ENCODE measurements around the gene MEGF9.
A peak's percentile ranks its signal among the peaks of the same experiment; 100 is the strongest.

MEGF9 gene

GRCh38 chr9:120745278-120745677 is 31.0 kb upstream of the MEGF9 start:
- Histone ChIP-seq H3K27ac (ENCODE audit: low read length) (no peak overlapping the region), H3K9me3 (ENCODE audit: control insufficient read depth in 2 of 2, low read length in 2 of 2) (no peaks in the 10 kb centered on the region), H3K27me3 (ENCODE audit: control insufficient read depth in 1 of 2, insufficient read depth in 2 of 2, low read length in 2 of 2) (no peaks in the 10 kb centered on the region), H3K9ac (ENCODE audit: low read length in 2 of 2) (no peak overlapping the region), H3K4me3 (ENCODE audit: low read length in 2 of 2) (no peak overlapping the region), H3K36me3 (ENCODE audit: control insufficient read depth in 2 of 2, insufficient read depth in 2 of 2, low read length in 2 of 2) (no peaks in the 10 kb centered on the region), H3K4me1 (ENCODE audit: control insufficient read depth, insufficient read depth, low read length) (no peaks in the 10 kb centered on the region)

DNA sequence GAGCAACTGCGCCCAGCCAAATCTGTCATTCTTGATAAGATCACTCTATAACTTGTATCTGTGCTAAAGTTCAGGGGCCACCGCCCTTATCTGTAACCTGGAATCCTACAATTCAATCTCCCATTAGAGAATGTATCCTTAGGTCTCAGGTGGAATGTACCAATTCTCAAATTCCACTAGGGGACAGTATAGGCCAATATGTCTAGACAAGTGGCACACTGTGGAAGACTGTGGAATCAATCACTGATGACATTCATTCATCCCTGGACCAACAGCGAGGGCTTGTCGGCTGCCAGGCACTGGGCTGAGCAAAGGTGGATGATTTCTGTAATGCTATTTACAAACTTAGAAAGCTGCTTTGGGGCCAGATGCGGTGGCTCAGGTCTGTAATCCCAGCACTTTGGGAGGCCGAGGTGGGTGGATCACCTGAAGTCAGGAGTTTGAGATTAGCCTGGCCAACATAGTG is 28.7 kb upstream of the MEGF9 start:
- no peaks in the 10 kb centered on the region for H3K27me3 ChIP-seq (ENCODE audit: control insufficient read depth in 1 of 2, insufficient read depth in 2 of 2, low read length in 2 of 2)
- no peak overlapping the region for H3K9ac ChIP-seq (ENCODE audit: low read length in 2 of 2)
- H3K4me3 ChIP-seq (ENCODE audit: low read length in 2 of 2), result no peak overlapping the region
- H3K4me1 ChIP-seq (ENCODE audit: control insufficient read depth, insufficient read depth, low read length), result no peaks in the 10 kb centered on the region
- no peaks in the 10 kb centered on the region for H3K9me3 ChIP-seq (ENCODE audit: control insufficient read depth in 2 of 2, low read length in 2 of 2)
- no peaks in the 10 kb centered on the region for H3K36me3 ChIP-seq (ENCODE audit: control insufficient read depth in 2 of 2, insufficient read depth in 2 of 2, low read length in 2 of 2)
- no peak overlapping the region for H3K27ac ChIP-seq (ENCODE audit: low read length)

- H3K27me3 ChIP-seq (ENCODE audit: control insufficient read depth in 1 of 2, insufficient read depth in 2 of 2, low read length in 2 of 2), result no peaks in the 10 kb centered on the region
- no peaks in the 10 kb centered on the region for H3K36me3 ChIP-seq (ENCODE audit: control insufficient read depth in 2 of 2, insufficient read depth in 2 of 2, low read length in 2 of 2)
- no peak overlapping the region for H3K4me3 ChIP-seq (ENCODE audit: low read length in 2 of 2)
- H3K9me3 ChIP-seq (ENCODE audit: control insufficient read depth in 2 of 2, low read length in 2 of 2), result no peaks in the 10 kb centered on the region
- no peak overlapping the region for H3K27ac ChIP-seq (ENCODE audit: low read length)
- no peaks in the 10 kb centered on the region for H3K4me1 ChIP-seq (ENCODE audit: control insufficient read depth, insufficient read depth, low read length)
- H3K9ac ChIP-seq (ENCODE audit: low read length in 2 of 2), result no peak overlapping the region
These were observed 27.4 kb upstream of the MEGF9 start for GRCh38 chr9:120741701-120742100.

GRCh38 chr9:120741191-120741590 is 26.9 kb upstream of the MEGF9 start:
- no peaks in the 10 kb centered on the region for H3K27me3 ChIP-seq (ENCODE audit: control insufficient read depth in 1 of 2, insufficient read depth in 2 of 2, low read length in 2 of 2)
- H3K27ac ChIP-seq (ENCODE audit: low read length), result no peak overlapping the region
- no peak overlapping the region for H3K9ac ChIP-seq (ENCODE audit: low read length in 2 of 2)
- H3K9me3 ChIP-seq (ENCODE audit: control insufficient read depth in 2 of 2, low read length in 2 of 2), result no peaks in the 10 kb centered on the region
- no peak overlapping the region for H3K4me3 ChIP-seq (ENCODE audit: low read length in 2 of 2)
- no peaks in the 10 kb centered on the region for H3K36me3 ChIP-seq (ENCODE audit: control insufficient read depth in 2 of 2, insufficient read depth in 2 of 2, low read length in 2 of 2)
- H3K4me1 ChIP-seq (ENCODE audit: control insufficient read depth, insufficient read depth, low read length), result no peaks in the 10 kb centered on the region

DNA sequence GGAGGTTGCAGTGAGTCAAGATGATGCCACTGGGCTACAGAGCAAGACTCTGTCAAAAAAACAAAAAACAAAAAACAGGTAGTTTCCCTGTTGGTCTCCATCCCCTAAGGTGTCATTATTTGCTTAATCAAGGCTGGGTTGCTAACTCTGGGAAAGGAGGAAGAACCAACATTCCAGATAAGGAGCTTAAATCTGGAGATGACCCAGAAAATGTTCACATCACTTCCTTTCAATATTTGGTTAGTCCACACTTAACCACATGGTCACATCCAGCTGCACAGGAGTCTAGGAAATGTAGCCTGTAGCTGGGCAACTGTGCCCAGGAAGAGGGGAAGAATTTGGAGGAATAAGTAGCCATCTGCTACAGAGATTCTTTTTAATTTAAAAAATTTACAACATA is 25.9 kb upstream of the MEGF9 start:
- Histone ChIP-seq H3K4me3 (ENCODE audit: low read length in 2 of 2) (no peak overlapping the region), H3K4me1 (ENCODE audit: control insufficient read depth, insufficient read depth, low read length) (no peaks in the 10 kb centered on the region), H3K36me3 (ENCODE audit: control insufficient read depth in 2 of 2, insufficient read depth in 2 of 2, low read length in 2 of 2) (no peaks in the 10 kb centered on the region), H3K9ac (ENCODE audit: low read length in 2 of 2) (no peak overlapping the region), H3K9me3 (ENCODE audit: control insufficient read depth in 2 of 2, low read length in 2 of 2) (no peaks in the 10 kb centered on the region), H3K27ac (ENCODE audit: low read length) (no peak overlapping the region), H3K27me3 (ENCODE audit: control insufficient read depth in 1 of 2, insufficient read depth in 2 of 2, low read length in 2 of 2) (no peaks in the 10 kb centered on the region)

DNA sequence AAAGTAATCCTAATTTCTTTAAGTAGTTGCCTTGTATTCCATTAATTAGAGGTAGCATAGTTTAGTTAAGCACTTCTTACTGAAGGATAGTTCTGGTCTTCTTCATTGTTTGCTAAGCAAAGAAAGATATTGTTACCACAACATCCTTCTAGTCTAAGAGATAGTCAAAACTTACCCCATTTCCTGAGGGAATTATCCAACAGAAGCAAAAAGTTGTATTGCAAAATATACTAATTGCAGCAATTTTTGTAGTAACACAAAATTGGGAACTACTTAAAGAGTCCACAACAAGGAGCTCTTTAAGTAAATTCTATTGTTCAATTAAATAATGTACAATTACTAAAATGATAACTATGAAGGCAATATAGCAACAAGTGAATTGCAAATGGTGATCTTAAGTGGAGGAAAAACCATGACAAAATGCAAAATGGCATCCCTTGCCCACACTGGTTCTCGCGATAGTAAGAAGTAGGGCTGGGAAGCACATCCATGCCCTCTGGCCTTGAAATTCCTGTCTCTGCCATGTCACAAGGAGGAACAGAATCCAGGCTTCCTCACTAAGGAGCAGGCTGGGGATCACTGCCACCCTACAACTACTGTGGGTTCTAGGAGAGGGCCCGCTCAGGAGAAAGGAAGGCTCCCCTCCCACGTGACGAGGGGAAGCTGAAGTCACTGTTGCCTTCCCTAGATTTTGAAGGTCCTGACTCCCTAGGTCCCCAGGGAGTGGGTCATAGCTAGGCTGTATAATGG is 23.3 kb upstream of the MEGF9 start:
- H3K27ac ChIP-seq (ENCODE audit: low read length), result no peak overlapping the region
- peaks cover 2% of the 10 kb centered on the region for H3K4me1 ChIP-seq (ENCODE audit: control insufficient read depth, insufficient read depth, low read length)
- no peaks in the 10 kb centered on the region for H3K9me3 ChIP-seq (ENCODE audit: control insufficient read depth in 2 of 2, low read length in 2 of 2)
- no peaks in the 10 kb centered on the region for H3K27me3 ChIP-seq (ENCODE audit: control insufficient read depth in 1 of 2, insufficient read depth in 2 of 2, low read length in 2 of 2)
- H3K4me3 ChIP-seq (ENCODE audit: low read length in 2 of 2), result no peak overlapping the region
- H3K9ac ChIP-seq (ENCODE audit: low read length in 2 of 2), result no peak overlapping the region
- H3K36me3 ChIP-seq (ENCODE audit: control insufficient read depth in 2 of 2, insufficient read depth in 2 of 2, low read length in 2 of 2), result no peaks in the 10 kb centered on the region

DNA sequence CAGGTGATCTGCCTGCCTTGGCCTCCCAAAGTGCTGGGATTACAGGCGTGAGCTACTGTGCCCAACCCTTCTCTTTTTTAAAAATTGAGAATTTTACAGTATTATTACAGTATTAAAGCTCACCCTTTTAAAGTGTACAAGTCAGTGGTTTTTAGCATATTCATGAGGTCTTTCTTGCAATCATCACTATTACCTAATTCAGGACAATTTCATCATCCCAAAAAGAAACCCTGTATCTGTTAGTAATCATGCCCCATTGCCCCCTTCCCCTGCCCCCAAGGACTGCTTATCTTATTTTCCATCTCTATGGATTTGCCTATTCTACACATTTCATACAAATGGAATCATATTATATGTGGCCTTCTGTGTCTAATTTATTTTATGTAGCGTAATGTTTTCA is 22.6 kb upstream of the MEGF9 start:
- Histone ChIP-seq H3K36me3 (ENCODE audit: control insufficient read depth in 2 of 2, insufficient read depth in 2 of 2, low read length in 2 of 2) (no peaks in the 10 kb centered on the region), H3K27ac (ENCODE audit: low read length) (no peak overlapping the region), H3K4me3 (ENCODE audit: low read length in 2 of 2) (no peak overlapping the region), H3K4me1 (ENCODE audit: control insufficient read depth, insufficient read depth, low read length) (peaks cover 2% of the 10 kb centered on the region), H3K9me3 (ENCODE audit: control insufficient read depth in 2 of 2, low read length in 2 of 2) (no peaks in the 10 kb centered on the region), H3K9ac (ENCODE audit: low read length in 2 of 2) (no peak overlapping the region), H3K27me3 (ENCODE audit: control insufficient read depth in 1 of 2, insufficient read depth in 2 of 2, low read length in 2 of 2) (no peaks in the 10 kb centered on the region)

GRCh38 chr9:120735415-120736126 is 21.3 kb upstream of the MEGF9 start:
- Histone ChIP-seq H3K36me3 (ENCODE audit: control insufficient read depth in 2 of 2, insufficient read depth in 2 of 2, low read length in 2 of 2) (no peaks in the 10 kb centered on the region), H3K4me3 (ENCODE audit: low read length in 2 of 2) (no peak overlapping the region), H3K27ac (ENCODE audit: low read length) (peak overlapping the region; percentile 7), H3K27me3 (ENCODE audit: control insufficient read depth in 1 of 2, insufficient read depth in 2 of 2, low read length in 2 of 2) (no peaks in the 10 kb centered on the region), H3K9me3 (ENCODE audit: control insufficient read depth in 2 of 2, low read length in 2 of 2) (no peaks in the 10 kb centered on the region), H3K9ac (ENCODE audit: low read length in 2 of 2) (no peak overlapping the region), H3K4me1 (ENCODE audit: control insufficient read depth, insufficient read depth, low read length) (peaks cover 7% of the 10 kb centered on the region)

DNA sequence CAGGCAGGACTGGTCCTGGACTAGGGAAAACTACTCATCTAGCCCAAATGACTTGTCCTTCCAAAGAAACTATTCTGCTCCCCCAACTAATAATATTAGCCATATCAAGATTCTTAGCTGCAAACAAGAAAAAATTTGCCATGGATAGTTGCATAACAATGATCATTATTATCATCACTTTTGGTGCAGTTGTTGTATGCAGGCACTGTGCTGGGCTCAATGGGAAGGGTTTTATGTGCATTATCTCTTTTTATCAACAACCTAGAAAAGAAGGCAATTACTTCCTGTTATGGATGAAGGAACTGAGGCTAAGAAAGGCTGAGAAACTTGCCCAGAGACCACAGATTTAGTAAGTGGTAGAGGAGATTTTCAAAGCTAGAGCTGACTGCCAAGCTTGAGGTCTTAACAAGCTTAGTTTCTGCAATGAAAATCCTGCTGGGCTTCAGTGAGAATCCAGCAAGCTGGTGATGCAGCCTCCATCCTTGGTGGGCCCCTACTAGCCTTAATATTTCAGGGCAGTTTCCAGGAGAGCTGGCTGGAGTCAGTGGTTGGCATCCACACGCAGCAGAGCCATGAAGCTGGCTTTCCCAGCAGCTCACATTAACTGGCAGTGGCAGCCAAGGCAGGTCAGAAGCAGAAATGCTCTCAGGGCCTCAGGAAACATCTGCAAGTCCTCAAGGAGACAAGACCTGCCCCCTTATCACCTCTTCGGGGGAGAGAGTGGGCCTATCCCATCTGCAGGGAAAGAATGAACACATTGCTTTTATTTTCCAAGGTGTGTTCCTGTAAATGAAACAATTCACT is 20.5 kb upstream of the MEGF9 start:
- Histone ChIP-seq H3K4me1 (ENCODE audit: control insufficient read depth, insufficient read depth, low read length) (peaks cover 7% of the 10 kb centered on the region), H3K4me3 (ENCODE audit: low read length in 2 of 2) (no peak overlapping the region), H3K36me3 (ENCODE audit: control insufficient read depth in 2 of 2, insufficient read depth in 2 of 2, low read length in 2 of 2) (no peaks in the 10 kb centered on the region), H3K9me3 (ENCODE audit: control insufficient read depth in 2 of 2, low read length in 2 of 2) (no peaks in the 10 kb centered on the region), H3K9ac (ENCODE audit: low read length in 2 of 2) (no peak overlapping the region), H3K27ac (ENCODE audit: low read length) (peak overlapping the region; percentile 7), H3K27me3 (ENCODE audit: control insufficient read depth in 1 of 2, insufficient read depth in 2 of 2, low read length in 2 of 2) (no peaks in the 10 kb centered on the region)

GRCh38 chr9:120733190-120733589 is 18.9 kb upstream of the MEGF9 start:
- H3K27ac ChIP-seq (ENCODE audit: low read length), result no peak overlapping the region

More at GRCh38 chr9:120733190-120733589, 18.9 kb upstream of the MEGF9 start:
- Histone ChIP-seq H3K4me3 (ENCODE audit: low read length in 2 of 2) (no peak overlapping the region), H3K9me3 (ENCODE audit: control insufficient read depth in 2 of 2, low read length in 2 of 2) (no peaks in the 10 kb centered on the region), H3K4me1 (ENCODE audit: control insufficient read depth, insufficient read depth, low read length) (peaks cover 7% of the 10 kb centered on the region), H3K27me3 (ENCODE audit: control insufficient read depth in 1 of 2, insufficient read depth in 2 of 2, low read length in 2 of 2) (no peaks in the 10 kb centered on the region), H3K9ac (ENCODE audit: low read length in 2 of 2) (no peak overlapping the region), H3K36me3 (ENCODE audit: control insufficient read depth in 2 of 2, insufficient read depth in 2 of 2, low read length in 2 of 2) (no peaks in the 10 kb centered on the region)

Measured in stomach smooth muscle (tissue), 2 donors.